K562 (cell line): ENCODE results near the gene GMPR2.

Experiments
- CTCF ChIP-seq, 3 experiments: IDR thresholded peaks in 2 of 3; conservative IDR thresholded peaks in 1 of 3; 2 replicates each; pipeline ENCODE4 v1.5.1; 2011 to 2012; ENCODE audit warnings: low read length in 3 of 3, mild to moderate bottlenecking in 3 of 3, control low read depth in 2 of 3, improper control_type of control experiment in 1 of 3, inconsistent platforms in 1 of 3, low read depth in 1 of 3, mixed read lengths in 1 of 3, moderate library complexity in 1 of 3; ENCODE audit not compliant: insufficient read depth in 2 of 3
- GABPA ChIP-seq: fragments of 200-800 bp; sonication (Bioruptor generic); conservative IDR thresholded peaks from 2 replicates; pipeline ENCODE4 v1.6.1; 2016; ENCODE audit warnings: low read depth, missing genetic modification characterization, missing compliant biosample characterization
- RNF2 ChIP-seq: sonication (generic); IDR thresholded peaks from 2 replicates; pipeline ENCODE4 v1.6.1; 2016
- THRA ChIP-seq: fragments of 450-650 bp; IDR thresholded peaks from 2 replicates; pipeline ENCODE4 v1.6.1; 2017; ENCODE audit warnings: mild to moderate bottlenecking, moderate library complexity
- ZNF282 ChIP-seq: sonication (generic); formaldehyde crosslinking; IDR thresholded peaks from 2 replicates; pipeline ENCODE4 v1.8.1; 2023; ENCODE audit warnings: missing genetic modification reagents

GRCh38 chr14:24232121-24232644 is 546 bp upstream of the GMPR2 start, which contains the start of gene NEDD8:
- TF ChIP-seq THRA (no peak), ZNF282 (CRISPR knock-in tag) (no peak), GABPA (tag) (peak; percentile 96), RNF2 (peak; percentile 53; the same call in 1 of the 2 replicates), CTCF (IDR thresholded peaks at IDR 0.05 in 2 of 3, conservative IDR thresholded peaks at IDR 0.05 in 1 of 3; ENCODE audit: insufficient read depth in 2 of 3, low read depth in 1 of 3, low read length in 3 of 3) (no peak)
